Measurements from ENCODE around the gene TBC1D20. TPM values are rescaled to one million over a fixed set of nuclear protein-coding genes. Genes with fewer than 3 reads are reported as not detected.

The TBC1D20 gene
- total RNA-seq, 2 experiments from 2014 or later = 36.8 to 38.0 TPM

GRCh38 chr20:440636-441035 lies 21.7 kb downstream of the TBC1D20 start:
- H3K36me3 Mint-ChIP-seq = peaks cover 59% of the 10 kb centered on the region
- POLR2A ChIA-PET = no interaction called here
- ATAC-seq (ENCODE audit: low read depth) (no peak), DNase-seq (no peak)
- H3K4me1 Mint-ChIP-seq = peaks cover 33% of the 10 kb centered on the region
- H3K9me3 Mint-ChIP-seq = no peaks in the 10 kb centered on the region
- no peak overlapping the region for H3K27ac Mint-ChIP-seq
- no peak overlapping the region for H3K4me3 Mint-ChIP-seq
- H3K27me3 Mint-ChIP-seq = no peaks in the 10 kb centered on the region

- no peak overlapping the region for H3K27ac Mint-ChIP-seq
- DNase-seq (no peak), ATAC-seq (ENCODE audit: low read depth) (no peak)
- POLR2A ChIA-PET = interaction anchor here (0.6 kb wide), 1 partner anchor 60 kb away, joined by 3 read pairs; the partner anchor contains the start of gene TRIB3
- peaks cover 35% of the 10 kb centered on the region for H3K4me1 Mint-ChIP-seq
- H3K9me3 Mint-ChIP-seq = no peaks in the 10 kb centered on the region
- no peaks in the 10 kb centered on the region for H3K27me3 Mint-ChIP-seq
- H3K36me3 Mint-ChIP-seq = peaks cover 62% of the 10 kb centered on the region
- no peak overlapping the region for H3K4me3 Mint-ChIP-seq
Measured at GRCh38 chr20:440148-440547, 22.2 kb downstream of the TBC1D20 start.

GRCh38 chr20:438571-439469 lies 23.5 kb downstream of the TBC1D20 start:
- H3K4me1 Mint-ChIP-seq = peaks cover 44% of the 10 kb centered on the region
- POLR2A ChIA-PET = interaction anchor here (0.5 to 2.6 kb wide), 9 partner anchors 9 to 104 kb away, joined by 3 to 27 read pairs (median 3); partner anchors contain the start of genes RBCK1, TBC1D20 and TRIB3
- H3K36me3 Mint-ChIP-seq = peaks cover 67% of the 10 kb centered on the region
- no peaks in the 10 kb centered on the region for H3K9me3 Mint-ChIP-seq
- ATAC-seq (ENCODE audit: low read depth) = peak; percentile 79
- H3K27me3 Mint-ChIP-seq = no peaks in the 10 kb centered on the region
- peak overlapping the region; percentile 78 for H3K4me3 Mint-ChIP-seq
- peak; percentile 65 for DNase-seq
- peak overlapping the region; percentile 86 for H3K27ac Mint-ChIP-seq

GRCh38 chr20:437787-438486 lies 24.4 kb downstream of the TBC1D20 start:
- peak overlapping the region; percentile 78 for H3K4me3 Mint-ChIP-seq
- ATAC-seq (ENCODE audit: low read depth) (peak; percentile 8), DNase-seq (no peak)
- H3K4me1 Mint-ChIP-seq = peaks cover 52% of the 10 kb centered on the region
- H3K27ac Mint-ChIP-seq = peak overlapping the region; percentile 86
- no peaks in the 10 kb centered on the region for H3K27me3 Mint-ChIP-seq
- no peaks in the 10 kb centered on the region for H3K9me3 Mint-ChIP-seq
- peaks cover 67% of the 10 kb centered on the region for H3K36me3 Mint-ChIP-seq
- POLR2A ChIA-PET = interaction anchor here (0.5 to 2.6 kb wide), 9 partner anchors 10 to 57 kb away, joined by 3 to 27 read pairs (median 4); partner anchors contain the start of genes RBCK1, TBC1D20 and TRIB3

- H3K36me3 Mint-ChIP-seq = peaks cover 61% of the 10 kb centered on the region
- H3K9me3 Mint-ChIP-seq = no peaks in the 10 kb centered on the region
- DNase-seq = no peak
- ATAC-seq (ENCODE audit: low read depth) = no peak
- no peaks in the 10 kb centered on the region for H3K27me3 Mint-ChIP-seq
- POLR2A ChIA-PET = no interaction called here
- peaks cover 56% of the 10 kb centered on the region for H3K4me1 Mint-ChIP-seq
- no peak overlapping the region for H3K4me3 Mint-ChIP-seq
- no peak overlapping the region for H3K27ac Mint-ChIP-seq
Measured at GRCh38 chr20:436476-436875, 25.9 kb downstream of the TBC1D20 start.

GRCh38 chr20:435558-435957 lies 26.8 kb downstream of the TBC1D20 start:
- Mint-ChIP-seq H3K27ac (no peak overlapping the region), H3K9me3 (no peaks in the 10 kb centered on the region), H3K27me3 (no peaks in the 10 kb centered on the region), H3K4me1 (peaks cover 60% of the 10 kb centered on the region), H3K4me3 (no peak overlapping the region), H3K36me3 (peaks cover 61% of the 10 kb centered on the region)
- DNase-seq (no peak), ATAC-seq (ENCODE audit: low read depth) (no peak)
- POLR2A ChIA-PET = interaction anchor here (1.8 kb wide), 1 partner anchor 27 kb away, joined by 6 read pairs; the partner anchor contains the start of gene TBC1D20

- POLR2A ChIA-PET = interaction anchor here (1.8 kb wide), 1 partner anchor 27 kb away, joined by 6 read pairs; the partner anchor contains the start of gene TBC1D20
- ATAC-seq (ENCODE audit: low read depth) = no peak
- H3K27me3 Mint-ChIP-seq = no peaks in the 10 kb centered on the region
- no peaks in the 10 kb centered on the region for H3K9me3 Mint-ChIP-seq
- peaks cover 58% of the 10 kb centered on the region for H3K36me3 Mint-ChIP-seq
- peak overlapping the region; percentile 59 for H3K27ac Mint-ChIP-seq
- DNase-seq = no peak
- peak overlapping the region; percentile 56 for H3K4me3 Mint-ChIP-seq
- H3K4me1 Mint-ChIP-seq = peaks cover 60% of the 10 kb centered on the region
Measured at GRCh38 chr20:434661-435419, 27.5 kb downstream of the TBC1D20 start.

- Mint-ChIP-seq H3K27ac (peak overlapping the region; percentile 59), H3K4me1 (peaks cover 55% of the 10 kb centered on the region), H3K36me3 (peaks cover 55% of the 10 kb centered on the region), H3K4me3 (peak overlapping the region; percentile 56), H3K27me3 (no peaks in the 10 kb centered on the region), H3K9me3 (no peaks in the 10 kb centered on the region)
- DNase-seq (no peak), ATAC-seq (ENCODE audit: low read depth) (no peak)
- POLR2A ChIA-PET = interaction anchor here (1.8 kb wide), 1 partner anchor 28 kb away, joined by 6 read pairs; the partner anchor contains the start of gene TBC1D20
Measured at GRCh38 chr20:434221-434620, 28.1 kb downstream of the TBC1D20 start.

- peak overlapping the region; percentile 56 for H3K4me3 Mint-ChIP-seq
- peak; percentile 58 for DNase-seq
- POLR2A ChIA-PET = interaction anchor here (0.5 to 1.6 kb wide), 5 partner anchors 18 to 51 kb away, joined by 3 to 8 read pairs (median 5); partner anchors contain the start of gene TBC1D20
- no peaks in the 10 kb centered on the region for H3K9me3 Mint-ChIP-seq
- no peaks in the 10 kb centered on the region for H3K27me3 Mint-ChIP-seq
- ATAC-seq (ENCODE audit: low read depth) = peak; percentile 78
- H3K4me1 Mint-ChIP-seq = peaks cover 48% of the 10 kb centered on the region
- peak overlapping the region; percentile 94 for H3K27ac Mint-ChIP-seq
- H3K36me3 Mint-ChIP-seq = peaks cover 54% of the 10 kb centered on the region
Measured at GRCh38 chr20:433300-433975, 28.9 kb downstream of the TBC1D20 start.

GRCh38 chr20:432677-433299 lies 29.5 kb downstream of the TBC1D20 start:
- H3K36me3 Mint-ChIP-seq = peaks cover 54% of the 10 kb centered on the region
- H3K4me3 Mint-ChIP-seq = peak overlapping the region; percentile 56
- no peak for ATAC-seq (ENCODE audit: low read depth)
- H3K9me3 Mint-ChIP-seq = no peaks in the 10 kb centered on the region
- POLR2A ChIA-PET = interaction anchor here (0.5 to 1.6 kb wide), 6 partner anchors 17 to 56 kb away, joined by 3 to 8 read pairs (median 5); partner anchors contain the start of gene TBC1D20
- peaks cover 41% of the 10 kb centered on the region for H3K4me1 Mint-ChIP-seq
- peak overlapping the region; percentile 94 for H3K27ac Mint-ChIP-seq
- no peak for DNase-seq
- H3K27me3 Mint-ChIP-seq = no peaks in the 10 kb centered on the region

GRCh38 chr20:432208-432607 lies 30.1 kb downstream of the TBC1D20 start:
- ATAC-seq (ENCODE audit: low read depth) (no peak), DNase-seq (no peak)
- Mint-ChIP-seq H3K27ac (peak overlapping the region; percentile 68), H3K4me3 (no peak overlapping the region), H3K36me3 (peaks cover 54% of the 10 kb centered on the region), H3K9me3 (no peaks in the 10 kb centered on the region), H3K27me3 (no peaks in the 10 kb centered on the region), H3K4me1 (peaks cover 37% of the 10 kb centered on the region)
- POLR2A ChIA-PET = interaction anchor here (0.6 to 1.6 kb wide), 3 partner anchors 23 to 55 kb away, joined by 4 to 6 read pairs (median 5); partner anchors contain the start of gene TBC1D20

All from activated naive CD8-positive, alpha-beta T cell treated with anti-CD3 and anti-CD28 coated beads, Interleukin-2, amount 10 ng/mL, durations not matched to agents 7 days and 5 days (primary cell).